ENCODE results near the gene OR2Z1. TPM values are rescaled to one million over a fixed set of nuclear protein-coding genes. Genes with fewer than 3 reads are reported as not detected.
"Not testable (repeated sequence)": the region's sequence is repeated elsewhere in the genome, so short reads cannot be mapped to it uniquely, and the experiment has no call there.

OR2Z1 gene
- total RNA-seq, 6 experiments from 2014 or later: not detected

GRCh38 chr19:8705742-8706141 lies 15.7 kb upstream of the OR2Z1 start:
- no peak for TF ChIP-seq POLR2A (IDR thresholded peaks at IDR 0.05)
- no peak for TF ChIP-seq CTCF (IDR thresholded peaks at IDR 0.05)
- Histone ChIP-seq H3K9me3 (no peaks in the 10 kb centered on the region), H3K4me3 (no peak overlapping the region), H3K4me1 (no peaks in the 10 kb centered on the region), H3K36me3 (no peaks in the 10 kb centered on the region), H3K27me3 (no peaks in the 10 kb centered on the region), H3K27ac (no peak overlapping the region)
- intact Hi-C loops (cut with DNase I): no loop called here
- DNase-seq: no peak
- ATAC-seq: no peak
- WGBS (ENCODE audit: insufficient coverage, low coverage, low lambda C conversion rate, missing lambda C conversion rate): 31% methylated on average over 5 of the region's 5 CpGs

GRCh38 chr19:8710337-8710736 lies 11.1 kb upstream of the OR2Z1 start:
- WGBS (ENCODE audit: insufficient coverage, low coverage, low lambda C conversion rate, missing lambda C conversion rate): 59% methylated on average over 2 of the region's 7 CpGs
- intact Hi-C loops (cut with DNase I); ATAC-seq: not testable (repeated sequence)

GRCh38 chr19:8722032-8722431 lies 598 bp downstream of the OR2Z1 start:
- no peak for TF ChIP-seq POLR2A (IDR thresholded peaks at IDR 0.05)
- TF ChIP-seq CTCF (IDR thresholded peaks at IDR 0.05): no peak
- ATAC-seq: no peak
- WGBS (ENCODE audit: insufficient coverage, low coverage, low lambda C conversion rate, missing lambda C conversion rate): 26% methylated on average over 2 of the region's 2 CpGs
- Histone ChIP-seq H3K36me3 (no peaks in the 10 kb centered on the region), H3K4me1 (no peaks in the 10 kb centered on the region), H3K4me3 (no peak overlapping the region), H3K9me3 (no peaks in the 10 kb centered on the region), H3K27ac (no peak overlapping the region), H3K27me3 (no peaks in the 10 kb centered on the region)
- DNase-seq: no peak
- intact Hi-C loops (cut with DNase I): no loop called here

More at GRCh38 chr19:8710337-8710736, 11.1 kb upstream of the OR2Z1 start:
- not testable (repeated sequence) for H3K9me3 ChIP-seq, H3K27me3 ChIP-seq, H3K4me3 ChIP-seq, DNase-seq, H3K36me3 ChIP-seq, H3K27ac ChIP-seq, H3K4me1 ChIP-seq

GRCh38 chr19:8724276-8724675 lies 2.8 kb downstream of the OR2Z1 start:
- WGBS (ENCODE audit: insufficient coverage, low coverage, low lambda C conversion rate, missing lambda C conversion rate): 40% methylated on average over 3 of the region's 3 CpGs
- H3K4me1 ChIP-seq: no peaks in the 10 kb centered on the region
- H3K9me3 ChIP-seq: no peaks in the 10 kb centered on the region
- TF ChIP-seq POLR2A (IDR thresholded peaks at IDR 0.05): no peak
- TF ChIP-seq CTCF (IDR thresholded peaks at IDR 0.05): no peak
- DNase-seq: no peak
- no peak for ATAC-seq
- intact Hi-C loops (cut with DNase I): no loop called here
- H3K27me3 ChIP-seq: no peaks in the 10 kb centered on the region
- no peak overlapping the region for H3K4me3 ChIP-seq
- H3K36me3 ChIP-seq: no peaks in the 10 kb centered on the region
- no peak overlapping the region for H3K27ac ChIP-seq

GRCh38 chr19:8731428-8732169 lies 10.2 kb downstream of the OR2Z1 start:
- Histone ChIP-seq H3K27me3 (no peaks in the 10 kb centered on the region), H3K4me3 (no peak overlapping the region), H3K9me3 (no peaks in the 10 kb centered on the region), H3K36me3 (no peaks in the 10 kb centered on the region), H3K27ac (no peak overlapping the region), H3K4me1 (no peaks in the 10 kb centered on the region)
- TF ChIP-seq POLR2A (IDR thresholded peaks at IDR 0.05) (no peak), CTCF (IDR thresholded peaks at IDR 0.05) (no peak)
- no peak for ATAC-seq
- DNase-seq: no peak
- 40% methylated on average over 9 of the region's 19 CpGs for WGBS (ENCODE audit: insufficient coverage, low coverage, low lambda C conversion rate, missing lambda C conversion rate)
- intact Hi-C loops (cut with DNase I): no loop called here
